NB4 (cell line): ENCODE data around the gene PARD6B.
"Not testable (repeated sequence)": the region's sequence is repeated elsewhere in the genome, so short reads cannot be mapped to it uniquely, and the experiment has no call there.

Experiments
- POLR2A ChIP-seq: IDR thresholded peaks from 2 replicates; pipeline ENCODE4 v1.6.1; 2011; ENCODE audit warnings: mild to moderate bottlenecking; ENCODE audit not compliant: insufficient read length; ENCODE audit errors: extremely low read depth
- TF ChIP-seq, protein P1 (sequence below): IDR thresholded peaks from one replicate; pipeline ENCODE4 v1.5.1; 2012; ENCODE audit warnings: low read depth, low read length
- TF ChIP-seq, protein P2 (sequence below): IDR thresholded peaks from 2 replicates; pipeline ENCODE4 v1.6.1; 2011; ENCODE audit warnings: low read depth, low read length

DNA sequence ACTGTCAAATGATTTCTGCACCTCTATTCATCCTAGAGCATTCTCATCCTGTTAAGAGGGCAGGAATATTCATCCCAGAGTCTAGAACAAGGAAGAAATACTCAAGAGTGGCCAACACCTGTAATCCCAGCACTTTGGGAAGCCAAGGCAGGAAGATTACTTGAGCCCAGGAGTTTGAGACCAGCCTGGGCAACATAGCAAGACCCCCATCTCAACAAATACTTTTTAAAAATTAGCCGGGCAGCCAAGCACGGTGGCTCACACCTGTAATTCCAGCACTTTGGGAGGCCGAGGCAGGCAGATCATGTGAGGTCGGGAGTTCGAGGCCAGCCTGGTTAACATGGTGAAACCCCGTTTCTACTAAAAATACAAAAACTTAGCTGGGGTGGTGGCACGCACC lies 33.1 kb upstream of the PARD6B start:
- TF ChIP-seq, protein P1, sequence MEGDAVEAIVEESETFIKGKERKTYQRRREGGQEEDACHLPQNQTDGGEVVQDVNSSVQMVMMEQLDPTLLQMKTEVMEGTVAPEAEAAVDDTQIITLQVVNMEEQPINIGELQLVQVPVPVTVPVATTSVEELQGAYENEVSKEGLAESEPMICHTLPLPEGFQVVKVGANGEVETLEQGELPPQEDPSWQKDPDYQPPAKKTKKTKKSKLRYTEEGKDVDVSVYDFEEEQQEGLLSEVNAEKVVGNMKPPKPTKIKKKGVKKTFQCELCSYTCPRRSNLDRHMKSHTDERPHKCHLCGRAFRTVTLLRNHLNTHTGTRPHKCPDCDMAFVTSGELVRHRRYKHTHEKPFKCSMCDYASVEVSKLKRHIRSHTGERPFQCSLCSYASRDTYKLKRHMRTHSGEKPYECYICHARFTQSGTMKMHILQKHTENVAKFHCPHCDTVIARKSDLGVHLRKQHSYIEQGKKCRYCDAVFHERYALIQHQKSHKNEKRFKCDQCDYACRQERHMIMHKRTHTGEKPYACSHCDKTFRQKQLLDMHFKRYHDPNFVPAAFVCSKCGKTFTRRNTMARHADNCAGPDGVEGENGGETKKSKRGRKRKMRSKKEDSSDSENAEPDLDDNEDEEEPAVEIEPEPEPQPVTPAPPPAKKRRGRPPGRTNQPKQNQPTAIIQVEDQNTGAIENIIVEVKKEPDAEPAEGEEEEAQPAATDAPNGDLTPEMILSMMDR, result not testable (repeated sequence)
- not testable (repeated sequence) for TF ChIP-seq POLR2A
- TF ChIP-seq, protein P2, sequence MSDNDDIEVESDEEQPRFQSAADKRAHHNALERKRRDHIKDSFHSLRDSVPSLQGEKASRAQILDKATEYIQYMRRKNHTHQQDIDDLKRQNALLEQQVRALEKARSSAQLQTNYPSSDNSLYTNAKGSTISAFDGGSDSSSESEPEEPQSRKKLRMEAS, result not testable (repeated sequence)
